Liver (tissue), 3 donors: Measurements from ENCODE around the gene PLCD1.

Experiments
- CTCF ChIP-seq: fragments of 150-350 bp; IDR thresholded peaks from 2 replicates; pipeline ENCODE4 v1.5.1; 2017; ENCODE audit warnings: improper control_type of control experiment, low read depth, low read length; ENCODE audit not compliant: missing input control
- GABPA ChIP-seq, 2 donors: IDR thresholded peaks in 1 of 2; conservative IDR thresholded peaks in 1 of 2; 2 replicates each; pipeline ENCODE4 v1.6.1; 2016; ENCODE audit warnings: antibody characterized with exemption in 2 of 2, mild to moderate bottlenecking in 1 of 2, moderate library complexity in 1 of 2
- JUND ChIP-seq, 2 donors: IDR thresholded peaks; 2 replicates each; pipeline ENCODE4 v1.6.1; 2016; ENCODE audit warnings: antibody characterized with exemption in 2 of 2
- TF ChIP-seq, protein P1 (sequence below): IDR thresholded peaks from 2 replicates; pipeline ENCODE4 v1.6.1; 2016; ENCODE audit warnings: antibody characterized with exemption, mild to moderate bottlenecking
- TF ChIP-seq, protein P2 (sequence below): IDR thresholded peaks from 2 replicates; pipeline ENCODE4 v1.6.1; 2016; ENCODE audit warnings: antibody characterized with exemption
- donor health status: healthy.
- donor health status: healthy.

- TF ChIP-seq, protein P1, sequence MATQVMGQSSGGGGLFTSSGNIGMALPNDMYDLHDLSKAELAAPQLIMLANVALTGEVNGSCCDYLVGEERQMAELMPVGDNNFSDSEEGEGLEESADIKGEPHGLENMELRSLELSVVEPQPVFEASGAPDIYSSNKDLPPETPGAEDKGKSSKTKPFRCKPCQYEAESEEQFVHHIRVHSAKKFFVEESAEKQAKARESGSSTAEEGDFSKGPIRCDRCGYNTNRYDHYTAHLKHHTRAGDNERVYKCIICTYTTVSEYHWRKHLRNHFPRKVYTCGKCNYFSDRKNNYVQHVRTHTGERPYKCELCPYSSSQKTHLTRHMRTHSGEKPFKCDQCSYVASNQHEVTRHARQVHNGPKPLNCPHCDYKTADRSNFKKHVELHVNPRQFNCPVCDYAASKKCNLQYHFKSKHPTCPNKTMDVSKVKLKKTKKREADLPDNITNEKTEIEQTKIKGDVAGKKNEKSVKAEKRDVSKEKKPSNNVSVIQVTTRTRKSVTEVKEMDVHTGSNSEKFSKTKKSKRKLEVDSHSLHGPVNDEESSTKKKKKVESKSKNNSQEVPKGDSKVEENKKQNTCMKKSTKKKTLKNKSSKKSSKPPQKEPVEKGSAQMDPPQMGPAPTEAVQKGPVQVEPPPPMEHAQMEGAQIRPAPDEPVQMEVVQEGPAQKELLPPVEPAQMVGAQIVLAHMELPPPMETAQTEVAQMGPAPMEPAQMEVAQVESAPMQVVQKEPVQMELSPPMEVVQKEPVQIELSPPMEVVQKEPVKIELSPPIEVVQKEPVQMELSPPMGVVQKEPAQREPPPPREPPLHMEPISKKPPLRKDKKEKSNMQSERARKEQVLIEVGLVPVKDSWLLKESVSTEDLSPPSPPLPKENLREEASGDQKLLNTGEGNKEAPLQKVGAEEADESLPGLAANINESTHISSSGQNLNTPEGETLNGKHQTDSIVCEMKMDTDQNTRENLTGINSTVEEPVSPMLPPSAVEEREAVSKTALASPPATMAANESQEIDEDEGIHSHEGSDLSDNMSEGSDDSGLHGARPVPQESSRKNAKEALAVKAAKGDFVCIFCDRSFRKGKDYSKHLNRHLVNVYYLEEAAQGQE, result no peak
- TF ChIP-seq, protein P2, sequence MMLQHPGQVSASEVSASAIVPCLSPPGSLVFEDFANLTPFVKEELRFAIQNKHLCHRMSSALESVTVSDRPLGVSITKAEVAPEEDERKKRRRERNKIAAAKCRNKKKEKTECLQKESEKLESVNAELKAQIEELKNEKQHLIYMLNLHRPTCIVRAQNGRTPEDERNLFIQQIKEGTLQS, result no peak
- TF ChIP-seq CTCF (no peak), JUND (IDR thresholded peaks at IDR 0.05) (no peak), GABPA (IDR thresholded peaks at IDR 0.05 in 1 of 2, conservative IDR thresholded peaks at IDR 0.05 in 1 of 2) (peak in 1 of 2 donors; percentile 66)
Measured at GRCh38 chr3:37993820-37994638, 35.4 kb downstream of the PLCD1 start.
